Right lobe of liver (tissue), 6 donors: ENCODE data around the gene IGSF9B. TPM values are rescaled to one million over a fixed set of nuclear protein-coding genes. Genes with fewer than 3 reads are reported as not detected.

Experiments
- ATAC-seq, 4 donors: fragments of 200-7000 bp; cut with Tn5 transposase; one replicate each; pipeline ENCODE4 v1.9.1; 2020; ENCODE audit warnings: mild to moderate bottlenecking in 4 of 4, moderate library complexity in 4 of 4
- DNase-seq, 3 donors: peaks; one replicate each; pipeline ENCODE4 v3.0.0-alpha.2; 2020
- H3K27ac ChIP-seq, 3 donors: fragments of 200-600 bp; one replicate each; pipeline ENCODE4 v1.8.0; 2022
- H3K27me3 ChIP-seq, 2 donors: fragments of 200-600 bp; one replicate each; pipeline ENCODE4 v1.8.0; 2022
- H3K36me3 ChIP-seq, 4 donors: fragments of 200-600 bp; sonication (generic) in 1 of 4; one replicate each; pipeline versions ENCODE4 v1.5.1 to v1.8.0; 2017 to 2022; ENCODE audit warnings: control low read depth in 1 of 4
- H3K4me1 ChIP-seq, 4 donors: fragments of 200-600 bp; sonication (generic) in 1 of 4; one replicate each; pipeline versions ENCODE4 v1.5.1 to v1.8.0; 2017 to 2022; ENCODE audit warnings: control low read depth in 1 of 4
- H3K4me3 ChIP-seq, 3 donors: fragments of 200-600 bp; one replicate each; pipeline ENCODE4 v1.8.0; 2022
- H3K9me3 ChIP-seq, 4 donors: fragments of 200-600 bp; sonication (generic) in 1 of 4; one replicate each; pipeline versions ENCODE4 v1.5.1 to v1.8.0; 2017 to 2022; ENCODE audit warnings: control low read depth in 1 of 4
- CTCF ChIP-seq, 4 donors: fragments of 200-600 bp in 3 of 4; fragments of 450-650 bp in 1 of 4; IDR thresholded peaks; one replicate each; pipeline versions ENCODE4 v1.5.1 to v1.8.0; 2016 to 2022; ENCODE audit warnings: antibody characterized with exemption in 4 of 4, mild to moderate bottlenecking in 2 of 4
- POLR2A ChIP-seq: fragments of 450-650 bp; IDR thresholded peaks from one replicate; pipeline ENCODE4 v1.6.1; 2017; ENCODE audit warnings: antibody characterized with exemption, mild to moderate bottlenecking
- WGBS: methylation state at CpG from one replicate; pipeline ENCODE4 v1.1.6; 2018; ENCODE audit warnings: low coverage, low lambda C conversion rate; ENCODE audit not compliant: insufficient coverage; ENCODE audit errors: missing lambda C conversion rate; 5-methylcytosine and 5-hydroxymethylcytosine counted together
- intact Hi-C, 2 donors: fragments of 100-400 bp; cut with DNase I; formaldehyde crosslinking; loops; one replicate each; pipeline versions ENCODE4 v1.11.2 to v1.14.1; 2022
- total RNA-seq, 6 experiments: library from RNA; depleted of rRNA in 2 of 6; stranded (reverse); fragments of >200 nt in 2 of 6; fragmentation: NEBNext Ultra II Directional in 3 of 6; extraction: Animal tissue kit (Norgen Biotek cat#: 25700) in 3 of 6; gene quantifications; one replicate each; pipeline versions ENCODE4 v1.1.0 to v1.2.4, GENCODE V29; 2016 to 2023
- donor health status: DM: no; HTN: yes; CAD: no.
- donor health status: DM: no; HTN: no; CAD: no.
- donor health status: DM: no; HTN: no; CAD: no.
- donor health status: DM: no; HTN: yes; CAD: no.
- donor health status: DM: no; HTN: yes; CAD: no.

The IGSF9B gene
- total RNA-seq, 6 experiments from 2014 or later: 0.15 to 0.23 TPM; not detected in 4

GRCh38 chr11:133934599-133935550, 21.9 kb downstream of the IGSF9B start:
- WGBS: 75% methylated on average over 17 of the region's 33 CpGs
- ATAC-seq: peak in 1 of 4 donors; percentile 11
- H3K36me3 ChIP-seq: no peaks in the 10 kb centered on the region
- DNase-seq: no peak
- intact Hi-C loops: no loop called here
- H3K9me3 ChIP-seq: no peaks in the 10 kb centered on the region
- no peaks in the 10 kb centered on the region for H3K27me3 ChIP-seq
- H3K4me3 ChIP-seq: no peak overlapping the region
- no peak for TF ChIP-seq CTCF (IDR thresholded peaks at IDR 0.05)
- TF ChIP-seq POLR2A: no peak
- no peaks in the 10 kb centered on the region for H3K4me1 ChIP-seq
- no peak overlapping the region for H3K27ac ChIP-seq

DNA sequence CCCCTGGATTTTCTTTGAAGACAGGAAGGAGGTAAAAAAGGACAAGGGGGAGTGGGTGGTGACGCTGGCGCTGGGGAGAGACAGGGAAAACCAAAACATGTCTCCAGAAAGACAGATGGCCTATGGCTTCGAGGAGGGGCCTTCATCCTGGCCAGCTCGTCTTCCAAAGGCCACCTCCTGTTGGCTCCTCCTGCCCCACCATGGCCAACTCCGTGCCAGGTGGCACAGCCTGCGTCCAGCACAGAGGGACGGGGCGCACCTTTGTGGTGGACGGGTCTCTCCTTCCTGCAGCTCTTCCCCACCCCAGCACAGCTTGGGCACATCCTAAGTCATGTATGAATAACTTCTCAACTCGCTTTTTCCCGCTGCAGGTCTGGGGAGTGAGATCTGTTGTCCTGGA, 22.7 kb downstream of the IGSF9B start:
- no peak overlapping the region for H3K4me3 ChIP-seq
- intact Hi-C loops: no loop called here
- TF ChIP-seq CTCF (IDR thresholded peaks at IDR 0.05): no peak
- no peak for TF ChIP-seq POLR2A
- 52% methylated on average over 7 of the region's 11 CpGs for WGBS
- no peak for ATAC-seq
- no peaks in the 10 kb centered on the region for H3K4me1 ChIP-seq
- H3K27ac ChIP-seq: no peak overlapping the region
- no peaks in the 10 kb centered on the region for H3K27me3 ChIP-seq
- H3K9me3 ChIP-seq: no peaks in the 10 kb centered on the region
- DNase-seq: no peak
- no peaks in the 10 kb centered on the region for H3K36me3 ChIP-seq

DNA sequence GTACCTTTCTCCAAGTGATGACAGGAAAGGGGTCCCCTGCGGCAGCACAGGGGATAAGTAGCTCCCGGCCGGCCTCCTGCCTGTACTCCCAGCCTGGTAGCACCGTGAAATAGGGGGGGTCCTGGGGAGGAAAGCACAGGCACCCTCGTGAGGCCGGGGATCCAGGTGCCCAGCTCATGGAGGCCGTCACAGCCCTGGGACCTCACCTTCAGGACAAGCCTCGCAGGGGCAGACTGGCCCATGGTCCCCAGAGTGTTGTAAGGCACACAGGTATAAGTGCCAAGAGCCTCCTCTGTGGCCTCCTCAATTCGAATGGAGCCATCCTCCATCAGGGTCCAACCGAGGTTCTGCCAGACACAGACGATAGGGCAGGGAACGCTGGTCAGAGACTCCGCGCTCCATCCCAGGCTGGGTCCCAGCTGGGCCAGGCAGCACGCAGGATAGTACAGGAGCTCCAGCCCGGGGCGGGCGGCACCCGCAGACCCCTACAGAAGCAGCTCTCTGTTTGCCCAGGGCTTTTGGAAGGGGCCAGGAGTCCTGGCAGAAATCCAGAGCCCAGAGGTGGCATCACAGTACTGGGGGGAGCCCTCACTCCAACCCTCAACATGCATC, 25.2 kb downstream of the IGSF9B start:
- TF ChIP-seq CTCF (IDR thresholded peaks at IDR 0.05): no peak
- no peak for TF ChIP-seq POLR2A
- WGBS: 85% methylated on average over 5 of the region's 19 CpGs
- Histone ChIP-seq H3K4me3 (no peak overlapping the region), H3K36me3 (no peaks in the 10 kb centered on the region), H3K4me1 (no peaks in the 10 kb centered on the region), H3K27ac (no peak overlapping the region), H3K27me3 (no peaks in the 10 kb centered on the region), H3K9me3 (no peaks in the 10 kb centered on the region)
- DNase-seq (no peak), ATAC-seq (no peak)
- intact Hi-C loops: no loop called here

DNA sequence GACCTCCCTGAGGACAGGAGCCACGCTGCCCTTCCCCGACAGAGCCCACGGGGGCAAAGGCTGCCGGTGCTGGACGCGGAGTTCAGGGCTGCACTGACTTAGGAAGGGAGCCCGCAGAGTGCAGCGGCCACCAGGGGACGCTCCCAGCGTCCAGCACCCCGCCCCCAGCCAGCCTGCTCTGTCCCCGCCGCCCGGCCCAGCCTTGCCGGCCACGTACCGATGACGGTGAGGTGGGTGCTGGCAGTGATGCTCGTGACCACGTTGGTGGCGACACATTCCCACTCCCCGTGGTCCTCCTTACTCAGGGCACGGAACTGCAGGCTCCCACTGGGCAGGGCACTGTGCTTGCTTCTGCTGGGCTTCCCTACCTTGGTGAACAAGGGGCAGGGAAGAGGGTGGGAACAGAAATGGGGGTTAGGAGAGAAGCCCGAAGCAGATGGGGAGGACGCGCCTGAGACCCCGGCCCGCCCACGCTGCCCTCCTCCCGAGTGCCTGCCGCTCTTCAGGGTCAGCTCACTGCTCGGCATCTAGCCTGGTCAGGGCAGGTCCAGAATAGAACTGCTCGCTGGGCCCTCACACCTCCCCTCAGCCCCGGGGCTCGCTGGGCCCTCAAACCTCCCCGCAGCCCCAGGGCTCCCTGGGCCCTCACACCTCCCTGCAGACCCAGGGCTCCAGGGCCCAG, 25.9 kb downstream of the IGSF9B start:
- ATAC-seq: peak in 2 of 4 donors; percentile 5 to 23
- H3K36me3 ChIP-seq: no peaks in the 10 kb centered on the region
- no peak for TF ChIP-seq POLR2A
- TF ChIP-seq CTCF (IDR thresholded peaks at IDR 0.05): peak in 1 of 4 donors; percentile 5
- WGBS: 38% methylated on average over 2 of the region's 36 CpGs
- H3K9me3 ChIP-seq: no peaks in the 10 kb centered on the region
- H3K4me3 ChIP-seq: no peak overlapping the region
- no peaks in the 10 kb centered on the region for H3K27me3 ChIP-seq
- no peak for DNase-seq
- no peak overlapping the region for H3K27ac ChIP-seq
- no peaks in the 10 kb centered on the region for H3K4me1 ChIP-seq
- intact Hi-C loops: no loop called here
